HepG2 (cell line): ENCODE results near the gene PLXNA4.

Source experiments
- FOXJ3 ChIP-seq: sonication (generic); formaldehyde crosslinking; IDR thresholded peaks from 2 replicates; pipeline ENCODE4 v1.4.0; 2020; ENCODE audit warnings: missing genetic modification reagents, mild to moderate bottlenecking, borderline replicate concordance
- RFX5 ChIP-seq: IDR thresholded peaks from 2 replicates; pipeline ENCODE4 v1.6.1; 2011; ENCODE audit warnings: low read depth, low read length, improper control_type of control experiment
- SALL2 ChIP-seq: sonication (generic); formaldehyde crosslinking; IDR thresholded peaks from 2 replicates; pipeline ENCODE4 v1.8.1; 2023; ENCODE audit warnings: mild to moderate bottlenecking, missing genetic modification reagents, inconsistent platforms
- ZMYM4 ChIP-seq: sonication (generic); formaldehyde crosslinking; IDR thresholded peaks from 2 replicates; pipeline ENCODE4 v1.8.1; 2023; ENCODE audit warnings: mild to moderate bottlenecking, missing genetic modification reagents
- ZSCAN5A ChIP-seq: sonication (generic); formaldehyde crosslinking; IDR thresholded peaks from 2 replicates; pipeline ENCODE4 v1.8.0; 2022; ENCODE audit warnings: mild to moderate bottlenecking, missing genetic modification reagents, borderline replicate concordance

- TF ChIP-seq SALL2: no peak
- no peak for TF ChIP-seq RFX5
- no peak for TF ChIP-seq FOXJ3 (CRISPR knock-in tag)
- TF ChIP-seq ZSCAN5A (CRISPR knock-in tag): no peak
- TF ChIP-seq ZMYM4 (CRISPR knock-in tag): no peak
These were observed 190.0 kb downstream of the PLXNA4 start for GRCh38 chr7:132386201-132386681.
